Measurements from ENCODE around the gene EDA.

Gene EDA

DNA sequence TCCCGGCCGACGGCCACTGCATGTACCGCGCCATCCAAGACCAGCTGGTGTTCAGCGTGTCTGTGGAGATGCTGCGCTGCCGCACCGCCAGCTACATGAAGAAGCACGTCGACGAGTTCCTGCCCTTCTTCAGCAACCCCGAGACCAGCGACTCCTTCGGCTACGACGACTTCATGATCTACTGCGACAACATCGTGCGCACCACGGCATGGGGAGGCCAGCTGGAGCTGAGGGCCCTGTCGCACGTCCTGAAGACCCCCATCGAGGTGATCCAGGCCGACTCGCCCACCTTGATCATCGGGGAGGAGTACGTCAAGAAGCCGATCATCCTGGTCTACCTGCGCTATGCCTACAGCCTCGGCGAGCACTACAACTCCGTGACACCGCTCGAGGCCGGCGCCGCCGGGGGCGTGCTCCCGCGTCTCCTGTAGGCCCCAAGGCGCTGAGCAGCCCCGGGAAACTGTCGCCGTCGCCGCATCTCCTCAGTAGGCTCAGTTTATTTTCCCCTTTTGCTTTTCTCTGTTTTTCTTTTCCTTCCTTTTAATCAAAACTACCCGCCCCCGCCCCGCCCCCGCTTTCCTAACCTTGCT, 447.1 kb downstream of the EDA start:
- H3K4me1 ChIP-seq (ENCODE audit: control insufficient read depth, insufficient read depth, low read length) = no peaks in the 10 kb centered on the region
- H3K27me3 ChIP-seq (ENCODE audit: control insufficient read depth, insufficient read depth, low read length) = no peaks in the 10 kb centered on the region
- H3K4me3 ChIP-seq (ENCODE audit: low read depth, low read length) = no peak overlapping the region
- no peak overlapping the region for H3K27ac ChIP-seq (ENCODE audit: low read depth, low read length)
- H3K9ac ChIP-seq (ENCODE audit: low read depth, low read length) = no peak overlapping the region
- no peaks in the 10 kb centered on the region for H3K36me3 ChIP-seq (ENCODE audit: control insufficient read depth, insufficient read depth, low read length)
- H3K9me3 ChIP-seq (ENCODE audit: control insufficient read depth, insufficient read depth, low read length) = peaks cover 32% of the 10 kb centered on the region

- no peaks in the 10 kb centered on the region for H3K36me3 ChIP-seq (ENCODE audit: control insufficient read depth, insufficient read depth, low read length)
- H3K9me3 ChIP-seq (ENCODE audit: control insufficient read depth, insufficient read depth, low read length) = peaks cover 29% of the 10 kb centered on the region
- H3K4me3 ChIP-seq (ENCODE audit: low read depth, low read length) = no peak overlapping the region
- no peak overlapping the region for H3K27ac ChIP-seq (ENCODE audit: low read depth, low read length)
- H3K9ac ChIP-seq (ENCODE audit: low read depth, low read length) = no peak overlapping the region
- no peaks in the 10 kb centered on the region for H3K4me1 ChIP-seq (ENCODE audit: control insufficient read depth, insufficient read depth, low read length)
- no peaks in the 10 kb centered on the region for H3K27me3 ChIP-seq (ENCODE audit: control insufficient read depth, insufficient read depth, low read length)
These were observed 450.7 kb downstream of the EDA start for GRCh38 chrX:70066646-70067045.

- no peak overlapping the region for H3K4me3 ChIP-seq (ENCODE audit: low read depth, low read length)
- peaks cover 49% of the 10 kb centered on the region for H3K9me3 ChIP-seq (ENCODE audit: control insufficient read depth, insufficient read depth, low read length)
- H3K27me3 ChIP-seq (ENCODE audit: control insufficient read depth, insufficient read depth, low read length) = no peaks in the 10 kb centered on the region
These were observed 463.4 kb downstream of the EDA start for GRCh38 chrX:70079297-70079696.

DNA sequence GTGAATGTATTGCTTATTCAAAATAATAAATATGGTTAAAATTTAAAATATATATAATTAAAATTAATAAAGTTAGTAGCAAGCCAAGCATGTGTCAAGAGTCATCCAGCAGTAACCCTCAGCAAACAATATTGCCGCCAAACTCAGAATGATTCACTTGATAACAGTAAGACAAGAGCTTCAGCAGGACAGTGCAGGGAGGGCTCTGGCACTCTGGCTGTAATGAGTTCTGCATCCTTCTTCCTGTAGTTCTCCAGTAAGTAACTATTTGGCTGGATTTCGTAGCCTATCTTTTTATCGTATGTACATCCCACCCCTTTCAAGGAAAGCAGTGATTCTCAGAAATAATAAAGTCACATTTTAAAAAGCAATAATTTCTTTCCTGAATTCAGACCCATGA, 464.0 kb downstream of the EDA start:
- peaks cover under 1% of the 10 kb centered on the region; the same call in 1 of the 2 replicates for H3K4me1 ChIP-seq (ENCODE audit: control insufficient read depth, insufficient read depth, low read length)
- H3K9me3 ChIP-seq (ENCODE audit: control insufficient read depth, insufficient read depth, low read length) = peaks cover 49% of the 10 kb centered on the region
- no peak overlapping the region for H3K9ac ChIP-seq (ENCODE audit: low read depth, low read length)
- H3K4me3 ChIP-seq (ENCODE audit: low read depth, low read length) = no peak overlapping the region
- no peak overlapping the region for H3K27ac ChIP-seq (ENCODE audit: low read depth, low read length)
- H3K27me3 ChIP-seq (ENCODE audit: control insufficient read depth, insufficient read depth, low read length) = no peaks in the 10 kb centered on the region
- H3K36me3 ChIP-seq (ENCODE audit: control insufficient read depth, insufficient read depth, low read length) = no peaks in the 10 kb centered on the region

More at GRCh38 chrX:70079297-70079696, 463.4 kb downstream of the EDA start:
- Histone ChIP-seq H3K27ac (ENCODE audit: low read depth, low read length) (no peak overlapping the region), H3K9ac (ENCODE audit: low read depth, low read length) (no peak overlapping the region), H3K36me3 (ENCODE audit: control insufficient read depth, insufficient read depth, low read length) (no peaks in the 10 kb centered on the region), H3K4me1 (ENCODE audit: control insufficient read depth, insufficient read depth, low read length) (no peaks in the 10 kb centered on the region)

- Histone ChIP-seq H3K27me3 (ENCODE audit: control insufficient read depth, insufficient read depth, low read length) (no peaks in the 10 kb centered on the region), H3K4me3 (ENCODE audit: low read depth, low read length) (no peak overlapping the region), H3K27ac (ENCODE audit: low read depth, low read length) (no peak overlapping the region), H3K4me1 (ENCODE audit: control insufficient read depth, insufficient read depth, low read length) (peaks cover 3% of the 10 kb centered on the region; the same call in 1 of the 2 replicates), H3K9me3 (ENCODE audit: control insufficient read depth, insufficient read depth, low read length) (peaks cover 45% of the 10 kb centered on the region), H3K36me3 (ENCODE audit: control insufficient read depth, insufficient read depth, low read length) (no peaks in the 10 kb centered on the region), H3K9ac (ENCODE audit: low read depth, low read length) (no peak overlapping the region)
These were observed 466.8 kb downstream of the EDA start for GRCh38 chrX:70082723-70083122.

- H3K27me3 ChIP-seq (ENCODE audit: control insufficient read depth, insufficient read depth, low read length) = no peaks in the 10 kb centered on the region
- peaks cover 34% of the 10 kb centered on the region for H3K9me3 ChIP-seq (ENCODE audit: control insufficient read depth, insufficient read depth, low read length)
- H3K9ac ChIP-seq (ENCODE audit: low read depth, low read length) = no peak overlapping the region
- H3K27ac ChIP-seq (ENCODE audit: low read depth, low read length) = no peak overlapping the region
- no peak overlapping the region for H3K4me3 ChIP-seq (ENCODE audit: low read depth, low read length)
- H3K36me3 ChIP-seq (ENCODE audit: control insufficient read depth, insufficient read depth, low read length) = no peaks in the 10 kb centered on the region
- H3K4me1 ChIP-seq (ENCODE audit: control insufficient read depth, insufficient read depth, low read length) = peaks cover 3% of the 10 kb centered on the region; the same call in 1 of the 2 replicates
These were observed 468.8 kb downstream of the EDA start for GRCh38 chrX:70084592-70085240.

- H3K27me3 ChIP-seq (ENCODE audit: control insufficient read depth, insufficient read depth, low read length) = no peaks in the 10 kb centered on the region
- peaks cover 3% of the 10 kb centered on the region; the same call in 1 of the 2 replicates for H3K4me1 ChIP-seq (ENCODE audit: control insufficient read depth, insufficient read depth, low read length)
- no peak overlapping the region for H3K27ac ChIP-seq (ENCODE audit: low read depth, low read length)
- no peak overlapping the region for H3K4me3 ChIP-seq (ENCODE audit: low read depth, low read length)
- no peaks in the 10 kb centered on the region for H3K36me3 ChIP-seq (ENCODE audit: control insufficient read depth, insufficient read depth, low read length)
- H3K9me3 ChIP-seq (ENCODE audit: control insufficient read depth, insufficient read depth, low read length) = peaks cover 30% of the 10 kb centered on the region
- no peak overlapping the region for H3K9ac ChIP-seq (ENCODE audit: low read depth, low read length)
These were observed 472.1 kb downstream of the EDA start for GRCh38 chrX:70087857-70088630.

DNA sequence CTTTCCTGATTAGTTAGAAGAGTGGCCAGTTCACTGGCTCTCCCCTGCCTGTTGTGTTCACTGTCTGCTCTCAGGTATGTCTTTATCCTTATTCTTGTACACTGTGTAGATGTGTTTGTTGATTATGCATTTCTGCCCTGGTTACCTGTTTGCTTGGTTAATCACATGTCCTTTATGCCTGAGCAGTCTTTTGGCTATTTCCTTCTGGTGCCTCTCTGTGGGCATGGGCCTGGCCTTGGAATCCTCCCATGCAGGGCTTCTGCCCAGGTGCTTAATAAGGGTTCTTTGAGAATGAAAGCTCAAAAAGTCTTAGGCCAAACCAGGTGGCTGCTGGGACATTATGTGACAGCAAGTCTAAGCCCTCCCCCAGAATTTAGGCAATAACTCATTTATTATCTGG, 472.8 kb downstream of the EDA start:
- Histone ChIP-seq H3K9ac (ENCODE audit: low read depth, low read length) (no peak overlapping the region), H3K4me3 (ENCODE audit: low read depth, low read length) (no peak overlapping the region), H3K27me3 (ENCODE audit: control insufficient read depth, insufficient read depth, low read length) (no peaks in the 10 kb centered on the region), H3K36me3 (ENCODE audit: control insufficient read depth, insufficient read depth, low read length) (no peaks in the 10 kb centered on the region), H3K4me1 (ENCODE audit: control insufficient read depth, insufficient read depth, low read length) (peaks cover 3% of the 10 kb centered on the region; the same call in 1 of the 2 replicates), H3K9me3 (ENCODE audit: control insufficient read depth, insufficient read depth, low read length) (peaks cover 30% of the 10 kb centered on the region), H3K27ac (ENCODE audit: low read depth, low read length) (no peak overlapping the region)

Measured in HUES48 (cell line).